ENCODE measurements around the gene MYO1B. TPM values are rescaled to one million over a fixed set of nuclear protein-coding genes. Genes with fewer than 3 reads are reported as not detected.

MYO1B gene
- polyA plus RNA-seq, 3 donors = 0.01 TPM; not detected in 2

DNA sequence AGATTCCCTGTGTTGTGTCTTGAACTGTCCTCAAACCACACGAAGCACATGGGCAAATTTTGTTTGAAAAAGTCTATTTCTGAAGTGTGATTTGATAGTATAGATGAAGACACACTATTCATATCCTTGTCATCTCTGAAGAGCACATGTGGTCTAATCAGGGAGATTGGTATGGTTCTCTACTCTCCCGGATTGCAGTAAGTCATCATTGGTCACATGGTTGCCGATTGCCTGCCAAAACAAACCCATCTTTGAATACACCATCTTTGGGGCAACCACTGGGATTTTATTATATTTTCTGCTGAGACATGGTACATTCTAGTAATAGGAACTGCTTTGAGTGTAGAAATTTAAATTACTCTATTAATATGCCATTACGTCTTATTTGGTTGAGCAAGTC lies 186.9 kb downstream of the MYO1B start:
- intact Hi-C loops (cut with micrococcal nuclease) = no loop called here
- Histone ChIP-seq H3K9ac (ENCODE audit: insufficient read depth, low read length, poor library complexity, severe bottlenecking) (no peak overlapping the region), H3K9me3 (replicated peaks in 1 of 2; ENCODE audit: control insufficient read depth in 1 of 2, insufficient read depth in 1 of 2, low read length in 2 of 2) (no peaks in the 10 kb centered on the region), H3K36me3 (replicated peaks in 1 of 2; ENCODE audit: control insufficient read depth in 1 of 2, insufficient read depth in 2 of 2, low read length in 2 of 2) (no peaks in the 10 kb centered on the region), H3K4me2 (replicated peaks; ENCODE audit: extremely low read depth, low read length, poor library complexity, severe bottlenecking) (no peak overlapping the region), H3K4me3 (replicated peaks in 1 of 3; ENCODE audit: low read depth in 2 of 3, low read length in 3 of 3) (no peak overlapping the region), H3K4me1 (ENCODE audit: control insufficient read depth in 1 of 2, insufficient read depth in 2 of 2, low read length in 2 of 2) (peaks cover 22 to 24% of the 10 kb centered on the region in 2 donors), H3K79me2 (ENCODE audit: insufficient read depth, low read length) (no peaks in the 10 kb centered on the region), H3K27ac (ENCODE audit: low read depth in 1 of 2, low read length in 2 of 2) (no peak overlapping the region), H2AFZ (ENCODE audit: insufficient read depth, low read depth, low read length, poor library complexity, severe bottlenecking) (no peak overlapping the region), H4K20me1 (ENCODE audit: insufficient read depth, low read length) (no peaks in the 10 kb centered on the region), H3K27me3 (ENCODE audit: control insufficient read depth in 2 of 2, insufficient read depth in 2 of 2, low read length in 2 of 2) (no peaks in the 10 kb centered on the region)
- WGBS (ENCODE audit: insufficient coverage) = no CpG with 5 or more reads among the region's 4 CpGs
- Mint-ChIP-seq H3K27ac (no peak overlapping the region), H3K9me3 (peaks cover 0 to 4% (median 2%) of the 10 kb centered on the region in 7 donors), H3K4me1 (peaks cover 24% of the 10 kb centered on the region), H3K4me3 (no peak overlapping the region), H3K27me3 (ENCODE audit: low read depth in 3 of 3) (peaks cover 0 to 2% (median 0%) of the 10 kb centered on the region in 3 donors), H3K36me3 (peaks cover 0 to 4% of the 10 kb centered on the region in 2 donors)
- DNase-seq = no peak
- TF ChIP-seq, protein P1, sequence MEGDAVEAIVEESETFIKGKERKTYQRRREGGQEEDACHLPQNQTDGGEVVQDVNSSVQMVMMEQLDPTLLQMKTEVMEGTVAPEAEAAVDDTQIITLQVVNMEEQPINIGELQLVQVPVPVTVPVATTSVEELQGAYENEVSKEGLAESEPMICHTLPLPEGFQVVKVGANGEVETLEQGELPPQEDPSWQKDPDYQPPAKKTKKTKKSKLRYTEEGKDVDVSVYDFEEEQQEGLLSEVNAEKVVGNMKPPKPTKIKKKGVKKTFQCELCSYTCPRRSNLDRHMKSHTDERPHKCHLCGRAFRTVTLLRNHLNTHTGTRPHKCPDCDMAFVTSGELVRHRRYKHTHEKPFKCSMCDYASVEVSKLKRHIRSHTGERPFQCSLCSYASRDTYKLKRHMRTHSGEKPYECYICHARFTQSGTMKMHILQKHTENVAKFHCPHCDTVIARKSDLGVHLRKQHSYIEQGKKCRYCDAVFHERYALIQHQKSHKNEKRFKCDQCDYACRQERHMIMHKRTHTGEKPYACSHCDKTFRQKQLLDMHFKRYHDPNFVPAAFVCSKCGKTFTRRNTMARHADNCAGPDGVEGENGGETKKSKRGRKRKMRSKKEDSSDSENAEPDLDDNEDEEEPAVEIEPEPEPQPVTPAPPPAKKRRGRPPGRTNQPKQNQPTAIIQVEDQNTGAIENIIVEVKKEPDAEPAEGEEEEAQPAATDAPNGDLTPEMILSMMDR (IDR thresholded peaks at IDR 0.05) = no peak

DNA sequence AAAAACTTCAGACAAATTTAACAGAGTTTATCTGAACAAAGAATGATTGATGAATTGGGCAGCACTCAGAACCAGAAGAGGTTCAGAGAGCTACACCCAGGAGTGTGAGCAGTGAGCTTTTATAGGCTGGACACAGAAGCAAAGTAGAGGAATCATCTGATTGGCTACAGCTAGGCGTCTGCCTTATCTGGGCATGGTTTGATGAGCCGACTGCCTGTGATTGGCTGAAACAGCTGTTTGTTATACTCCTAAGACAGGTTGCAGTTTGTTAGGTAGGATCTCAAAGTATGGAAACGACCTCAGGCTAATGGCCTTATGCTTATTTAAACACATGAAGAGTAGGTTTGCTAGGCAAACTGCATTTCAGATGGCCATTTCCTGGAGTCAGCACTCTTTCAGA lies 188.9 kb downstream of the MYO1B start:
- Histone ChIP-seq H3K36me3 (replicated peaks in 1 of 2; ENCODE audit: control insufficient read depth in 1 of 2, insufficient read depth in 2 of 2, low read length in 2 of 2) (no peaks in the 10 kb centered on the region), H3K4me2 (replicated peaks; ENCODE audit: extremely low read depth, low read length, poor library complexity, severe bottlenecking) (no peak overlapping the region), H3K4me3 (replicated peaks in 1 of 3; ENCODE audit: low read depth in 2 of 3, low read length in 3 of 3) (no peak overlapping the region), H2AFZ (ENCODE audit: insufficient read depth, low read depth, low read length, poor library complexity, severe bottlenecking) (no peak overlapping the region), H4K20me1 (ENCODE audit: insufficient read depth, low read length) (no peaks in the 10 kb centered on the region), H3K4me1 (ENCODE audit: control insufficient read depth in 1 of 2, insufficient read depth in 2 of 2, low read length in 2 of 2) (peaks cover 37 to 38% of the 10 kb centered on the region in 2 donors), H3K79me2 (ENCODE audit: insufficient read depth, low read length) (no peaks in the 10 kb centered on the region), H3K27me3 (ENCODE audit: control insufficient read depth in 2 of 2, insufficient read depth in 2 of 2, low read length in 2 of 2) (no peaks in the 10 kb centered on the region), H3K9me3 (replicated peaks in 1 of 2; ENCODE audit: control insufficient read depth in 1 of 2, insufficient read depth in 1 of 2, low read length in 2 of 2) (no peaks in the 10 kb centered on the region), H3K9ac (ENCODE audit: insufficient read depth, low read length, poor library complexity, severe bottlenecking) (no peak overlapping the region), H3K27ac (ENCODE audit: low read depth in 1 of 2, low read length in 2 of 2) (no peak overlapping the region)
- Mint-ChIP-seq H3K4me1 (peaks cover 41% of the 10 kb centered on the region), H3K27ac (no peak overlapping the region), H3K36me3 (peaks cover 0 to 4% of the 10 kb centered on the region in 2 donors), H3K9me3 (peaks cover 0 to 4% (median 2%) of the 10 kb centered on the region in 7 donors), H3K4me3 (no peak overlapping the region), H3K27me3 (ENCODE audit: low read depth in 3 of 3) (peaks cover 0 to 2% (median 0%) of the 10 kb centered on the region in 3 donors)
- TF ChIP-seq, protein P1 (IDR thresholded peaks at IDR 0.05) = no peak
- no peak for DNase-seq
- 100% methylated on average over 3 of the region's 3 CpGs for WGBS (ENCODE audit: insufficient coverage)
- intact Hi-C loops (cut with micrococcal nuclease) = no loop called here

Measured in CD14-positive monocyte (primary cell).